HG03045 (cell line): ENCODE data around the gene ALG8.
A peak's percentile ranks its signal among the peaks of the same experiment; 100 is the strongest.
"Not testable (repeated sequence)": the region's sequence is repeated elsewhere in the genome, so short reads cannot be mapped to it uniquely, and the experiment has no call there.

ENCODE experiments used
- ATAC-seq: cut with Tn5 transposase; IDR thresholded peaks from one replicate; pipeline ENCODE4 v1.9.1; 2021; ENCODE audit warnings: mild to moderate bottlenecking, moderate library complexity; ENCODE audit not compliant: unreplicated experiment

ALG8 gene

GRCh38 chr11:78100676-78101472 lies 38.6 kb downstream of the ALG8 start:
- ATAC-seq, result no peak

GRCh38 chr11:78100261-78100660 lies 39.2 kb downstream of the ALG8 start:
- ATAC-seq, result no peak

GRCh38 chr11:78099666-78100065 lies 39.8 kb downstream of the ALG8 start:
- no peak for ATAC-seq

GRCh38 chr11:78097666-78098385 lies 41.6 kb downstream of the ALG8 start:
- no peak for ATAC-seq

- ATAC-seq, result no peak
Observed at GRCh38 chr11:78094250-78094649, 45.2 kb downstream of the ALG8 start.

GRCh38 chr11:78086521-78087074 lies 52.8 kb downstream of the ALG8 start:
- not testable (repeated sequence) for ATAC-seq

- no peak for ATAC-seq
Observed at GRCh38 chr11:78085972-78086371, 53.5 kb downstream of the ALG8 start.

- ATAC-seq, result not testable (repeated sequence)
Observed at GRCh38 chr11:78084506-78084905, 54.9 kb downstream of the ALG8 start.

- no peak for ATAC-seq
Observed at GRCh38 chr11:78083021-78083420, 56.4 kb downstream of the ALG8 start.

GRCh38 chr11:78082146-78082545 lies 57.3 kb downstream of the ALG8 start:
- no peak for ATAC-seq

- no peak for ATAC-seq
Observed at GRCh38 chr11:78081583-78081982, 57.8 kb downstream of the ALG8 start.

GRCh38 chr11:78080818-78081495 lies 58.5 kb downstream of the ALG8 start:
- no peak for ATAC-seq

- ATAC-seq, result no peak
Observed at GRCh38 chr11:78080084-78080817, 59.2 kb downstream of the ALG8 start.

GRCh38 chr11:78079232-78080083 lies 60.0 kb downstream of the ALG8 start, which contains the start of gene NDUFC2:
TSS of gene NDUFC2 (minus strand) at chr11:78079862. CDS start at chr11:78079744, 118 bp downstream.
- peak; percentile 85 for ATAC-seq

GRCh38 chr11:78078218-78079167 lies 60.9 kb downstream of the ALG8 start:
- ATAC-seq, result no peak

GRCh38 chr11:78077592-78077991 lies 61.8 kb downstream of the ALG8 start:
- ATAC-seq, result not testable (repeated sequence)

GRCh38 chr11:78076733-78077403 lies 62.6 kb downstream of the ALG8 start:
- ATAC-seq, result no peak

- ATAC-seq, result no peak
Observed at GRCh38 chr11:78074756-78075155, 64.7 kb downstream of the ALG8 start.
